ENCODE measurements around the gene CRACDL. TPM values are rescaled to one million over a fixed set of nuclear protein-coding genes. Genes with fewer than 3 reads are reported as not detected.

CRACDL gene
- total RNA-seq, 1 experiment from 2014 or later: 1.1 TPM

- Mint-ChIP-seq H3K36me3 (ENCODE audit: insufficient read depth, unreplicated experiment) (peaks cover 8% of the 10 kb centered on the region), H3K9me3 (ENCODE audit: unreplicated experiment) (peaks cover 29% of the 10 kb centered on the region), H3K4me1 (ENCODE audit: low read depth, unreplicated experiment) (peaks cover 3% of the 10 kb centered on the region), H3K4me3 (ENCODE audit: unreplicated experiment) (no peak overlapping the region), H3K27ac (ENCODE audit: unreplicated experiment) (no peak overlapping the region), H3K27me3 (ENCODE audit: insufficient read depth, unreplicated experiment) (no peaks in the 10 kb centered on the region)
- intact Hi-C loops (cut with micrococcal nuclease; ENCODE audit: unreplicated experiment): no loop called here
- DNase-seq: no peak
- H3K4me1 ChIP-seq: peaks cover 21% of the 10 kb centered on the region
- BruUV-seq (replicated peaks): no TSS peak
- H3K4me3 ChIP-seq (ENCODE audit: low read depth, low read length): no peak overlapping the region
- H3K9me3 ChIP-seq: peaks cover 19% of the 10 kb centered on the region
- ChIA-PET CTCF (no interaction called here), POLR2A (no interaction called here)
- no peaks in the 10 kb centered on the region for H3K27me3 ChIP-seq (replicated peaks; ENCODE audit: control insufficient read depth, insufficient read depth, low read length)
- TF ChIP-seq CTCF (IDR thresholded peaks at IDR 0.05; ENCODE audit: insufficient read depth in 1 of 2, low read depth in 1 of 2, low read length in 1 of 2, severe bottlenecking in 1 of 2, unreplicated experiment in 1 of 2): no peak
- no peaks in the 10 kb centered on the region for H3K36me3 ChIP-seq (ENCODE audit: control insufficient read depth, insufficient read depth, low read length)
Observed at GRCh38 chr2:98782570-98782969, 153.5 kb downstream of the CRACDL start.

- no peak overlapping the region for H3K4me3 ChIP-seq (ENCODE audit: low read depth, low read length)
- CTCF ChIA-PET: no interaction called here
- H3K4me1 ChIP-seq: peaks cover 15% of the 10 kb centered on the region
- TF ChIP-seq CTCF (IDR thresholded peaks at IDR 0.05; ENCODE audit: insufficient read depth in 1 of 2, low read depth in 1 of 2, low read length in 1 of 2, severe bottlenecking in 1 of 2, unreplicated experiment in 1 of 2): no peak
- H3K9me3 ChIP-seq: peaks cover 19% of the 10 kb centered on the region
- no peaks in the 10 kb centered on the region for H3K27me3 ChIP-seq (replicated peaks; ENCODE audit: control insufficient read depth, insufficient read depth, low read length)
- Mint-ChIP-seq H3K36me3 (ENCODE audit: insufficient read depth, unreplicated experiment) (peaks cover 8% of the 10 kb centered on the region), H3K27ac (ENCODE audit: unreplicated experiment) (no peak overlapping the region), H3K4me1 (ENCODE audit: low read depth, unreplicated experiment) (no peaks in the 10 kb centered on the region), H3K27me3 (ENCODE audit: insufficient read depth, unreplicated experiment) (no peaks in the 10 kb centered on the region), H3K4me3 (ENCODE audit: unreplicated experiment) (no peak overlapping the region), H3K9me3 (ENCODE audit: unreplicated experiment) (peaks cover 29% of the 10 kb centered on the region)
- no TSS peak for BruUV-seq (replicated peaks)
- intact Hi-C loops (cut with micrococcal nuclease; ENCODE audit: unreplicated experiment): no loop called here
- no peak for DNase-seq
- H3K36me3 ChIP-seq (ENCODE audit: control insufficient read depth, insufficient read depth, low read length): no peaks in the 10 kb centered on the region
- POLR2A ChIA-PET: no interaction called here
Observed at GRCh38 chr2:98781822-98782221, 154.2 kb downstream of the CRACDL start.

GRCh38 chr2:98778741-98779483 lies 157.1 kb downstream of the CRACDL start:
- no peak overlapping the region for H3K4me3 Mint-ChIP-seq (ENCODE audit: unreplicated experiment)
- H3K36me3 Mint-ChIP-seq (ENCODE audit: insufficient read depth, unreplicated experiment): peaks cover 8% of the 10 kb centered on the region
- intact Hi-C loops (cut with micrococcal nuclease; ENCODE audit: unreplicated experiment): no loop called here
- no peak for TF ChIP-seq CTCF (IDR thresholded peaks at IDR 0.05; ENCODE audit: insufficient read depth in 1 of 2, low read depth in 1 of 2, low read length in 1 of 2, severe bottlenecking in 1 of 2, unreplicated experiment in 1 of 2)
- peaks cover 15% of the 10 kb centered on the region for H3K4me1 ChIP-seq
- POLR2A ChIA-PET: no interaction called here
- no peaks in the 10 kb centered on the region for H3K36me3 ChIP-seq (ENCODE audit: control insufficient read depth, insufficient read depth, low read length)
- H3K9me3 Mint-ChIP-seq (ENCODE audit: unreplicated experiment): peaks cover 27% of the 10 kb centered on the region
- no peaks in the 10 kb centered on the region for H3K27me3 ChIP-seq (replicated peaks; ENCODE audit: control insufficient read depth, insufficient read depth, low read length)
- no peaks in the 10 kb centered on the region for H3K27me3 Mint-ChIP-seq (ENCODE audit: insufficient read depth, unreplicated experiment)
- CTCF ChIA-PET: no interaction called here
- H3K27ac Mint-ChIP-seq (ENCODE audit: unreplicated experiment): peak overlapping the region; percentile 14
- peaks cover 19% of the 10 kb centered on the region for H3K9me3 ChIP-seq
- H3K4me1 Mint-ChIP-seq (ENCODE audit: low read depth, unreplicated experiment): no peaks in the 10 kb centered on the region
- no TSS peak for BruUV-seq (replicated peaks)
- DNase-seq: no peak
- no peak overlapping the region for H3K4me3 ChIP-seq (ENCODE audit: low read depth, low read length)
